Bronchial epithelial cell (primary cell): ENCODE data around the gene CASQ1. TPM values are rescaled to one million over a fixed set of nuclear protein-coding genes. Genes with fewer than 3 reads are reported as not detected.

Source experiments
- DNase-seq: peaks from one replicate; pipeline ENCODE4 v3.0.0-alpha.2; 2010; ENCODE audit warnings: low read depth
- FAIRE-seq: peaks from 2 replicates; lab custom pipeline; 2011; peaks lifted over from hg19 to GRCh38; lab: Jason Lieb, UNC
- H3K27me3 ChIP-seq: 2 replicates; pipeline ENCODE4 v1.5.1; 2011; ENCODE audit warnings: low read length; ENCODE audit not compliant: control insufficient read depth, insufficient read depth
- H3K36me3 ChIP-seq: 2 replicates; pipeline ENCODE4 v1.5.1; 2011; ENCODE audit warnings: low read length; ENCODE audit not compliant: control insufficient read depth, insufficient read depth
- H3K4me3 ChIP-seq: 2 replicates; pipeline ENCODE4 v1.5.1; 2011; ENCODE audit warnings: mild to moderate bottlenecking, low read depth, low read length, control low read depth
- CTCF ChIP-seq: IDR thresholded peaks from 2 replicates; pipeline ENCODE4 v1.5.1; 2011; ENCODE audit warnings: mild to moderate bottlenecking, moderate library complexity, low read length, control low read depth, inconsistent platforms; ENCODE audit not compliant: insufficient read depth, severe bottlenecking
- total RNA-seq: library from RNA; depleted of rRNA; stranded (reverse); fragments of >200 nt; gene quantifications from 2 replicates; pipeline ENCODE4 v1.2.1, GENCODE V29; 2014

Gene CASQ1
- total RNA-seq, 1 donor from 2014 or later = not detected

- peaks cover 12% of the 10 kb centered on the region for H3K36me3 ChIP-seq
- no peaks in the 10 kb centered on the region for H3K27me3 ChIP-seq
- DNase-seq (no peak), FAIRE-seq (no peak)
- H3K4me3 ChIP-seq = peak within 1 kb of the TSS; percentile 96
- no peak for TF ChIP-seq CTCF
Measured at GRCh38 chr1:160205242-160206035, 15.1 kb downstream of the CASQ1 start, which contains the start of gene PEA15. TSS of gene PEA15 (plus strand) at chr1:160205384. CDS start at chr1:160211545, 6,161 bp downstream.

DNA sequence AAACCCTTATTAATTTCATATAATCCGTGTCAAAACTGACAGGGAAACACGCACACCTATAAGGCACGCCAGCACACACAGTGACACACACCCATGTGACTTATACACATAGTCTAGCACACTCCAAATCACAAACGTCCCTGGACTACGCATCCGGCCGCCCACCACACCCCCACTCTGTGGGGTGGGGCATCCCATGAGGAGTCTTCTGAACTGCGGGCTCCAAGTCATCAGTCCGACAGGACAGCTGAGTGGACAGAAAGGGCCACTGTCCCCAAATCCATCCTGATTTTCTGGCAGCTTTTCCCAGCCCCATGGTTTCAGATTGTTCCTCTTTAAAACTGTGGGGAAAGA is 15.6 kb downstream of the CASQ1 start:
- Histone ChIP-seq H3K4me3 (peak overlapping the region; percentile 96), H3K27me3 (no peaks in the 10 kb centered on the region), H3K36me3 (peaks cover 13% of the 10 kb centered on the region)
- FAIRE-seq (no peak), DNase-seq (peak; percentile 78)
- no peak for TF ChIP-seq CTCF

DNA sequence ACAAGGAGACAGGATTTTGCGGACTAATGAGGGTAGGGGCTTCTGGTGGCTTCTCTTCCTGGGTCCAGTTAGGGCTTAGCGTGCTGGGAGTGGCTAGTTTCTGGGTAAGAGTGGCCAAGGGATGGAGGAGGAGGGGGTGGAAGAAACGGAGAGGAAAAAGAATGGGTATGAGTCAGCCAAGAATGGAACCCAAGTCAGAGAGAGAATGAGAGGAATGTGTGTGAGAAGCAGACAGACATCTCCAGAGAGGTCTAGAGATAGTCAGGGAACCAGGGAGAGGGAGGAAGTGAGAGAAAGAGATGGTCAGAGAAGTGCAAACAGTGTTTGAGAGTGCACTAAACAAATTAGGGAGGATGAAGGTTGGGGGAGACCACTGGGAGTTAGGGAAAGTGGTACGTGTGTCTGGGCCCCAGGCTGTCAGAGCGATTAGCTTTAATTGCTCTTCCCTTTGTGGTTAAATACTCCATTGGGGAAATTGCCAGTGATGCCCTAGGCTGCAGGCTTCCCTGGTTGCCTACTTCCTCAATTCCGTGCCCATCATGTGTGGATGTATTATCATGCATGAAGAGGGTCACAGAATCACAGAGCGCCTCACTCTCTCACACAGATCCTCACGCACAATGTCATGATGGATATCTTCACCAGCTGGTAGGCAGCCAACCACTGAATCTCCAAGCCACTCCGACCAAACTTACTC is 16.2 kb downstream of the CASQ1 start:
- Histone ChIP-seq H3K4me3 (peak overlapping the region; percentile 96), H3K36me3 (peaks cover 18% of the 10 kb centered on the region), H3K27me3 (no peaks in the 10 kb centered on the region)
- DNase-seq = peak; percentile 72
- no peak for TF ChIP-seq CTCF
- FAIRE-seq = no peak

- no peak for TF ChIP-seq CTCF
- Histone ChIP-seq H3K4me3 (no peak overlapping the region), H3K27me3 (no peaks in the 10 kb centered on the region), H3K36me3 (peaks cover 18% of the 10 kb centered on the region)
- no peak for DNase-seq
- no peak for FAIRE-seq
Measured at GRCh38 chr1:160207118-160207650, 16.8 kb downstream of the CASQ1 start.

- H3K4me3 ChIP-seq = no peak overlapping the region
- FAIRE-seq (no peak), DNase-seq (no peak)
- TF ChIP-seq CTCF = no peak
- H3K27me3 ChIP-seq = no peaks in the 10 kb centered on the region
- H3K36me3 ChIP-seq = peaks cover 18% of the 10 kb centered on the region
Measured at GRCh38 chr1:160207771-160208556, 17.6 kb downstream of the CASQ1 start.
